ENCODE results near the gene RCL1.
"Not testable (repeated sequence)": the region's sequence is repeated elsewhere in the genome, so short reads cannot be mapped to it uniquely, and the experiment has no call there.

GRCh38 chr9:4754530-4754929, 38.2 kb upstream of the RCL1 start:
- TF ChIP-seq POLR2A (IDR thresholded peaks at IDR 0.05; ENCODE audit: low read depth, low read length); POLR2AphosphoS5 (IDR thresholded peaks at IDR 0.05; ENCODE audit: insufficient read depth, low read depth, low read length); CTCF (IDR thresholded peaks at IDR 0.05; ENCODE audit: extremely low read depth in 1 of 2, insufficient read depth in 1 of 2, low read depth in 1 of 2, low read length in 2 of 2); EZH2 (IDR thresholded peaks at IDR 0.05; ENCODE audit: borderline replicate concordance, low read depth, low read length, severe bottlenecking); MAX (IDR thresholded peaks at IDR 0.05; ENCODE audit: insufficient read depth, insufficient read length); GATA2 (IDR thresholded peaks at IDR 0.05; ENCODE audit: insufficient read depth, insufficient read length, low read depth, low read length); JUN (IDR thresholded peaks at IDR 0.05; ENCODE audit: borderline replicate concordance, insufficient read depth, insufficient read length, low read depth): not testable (repeated sequence)

Data from endothelial cell of umbilical vein (primary cell).